ENCODE data around the gene CDKAL1.

CDKAL1 gene

DNA sequence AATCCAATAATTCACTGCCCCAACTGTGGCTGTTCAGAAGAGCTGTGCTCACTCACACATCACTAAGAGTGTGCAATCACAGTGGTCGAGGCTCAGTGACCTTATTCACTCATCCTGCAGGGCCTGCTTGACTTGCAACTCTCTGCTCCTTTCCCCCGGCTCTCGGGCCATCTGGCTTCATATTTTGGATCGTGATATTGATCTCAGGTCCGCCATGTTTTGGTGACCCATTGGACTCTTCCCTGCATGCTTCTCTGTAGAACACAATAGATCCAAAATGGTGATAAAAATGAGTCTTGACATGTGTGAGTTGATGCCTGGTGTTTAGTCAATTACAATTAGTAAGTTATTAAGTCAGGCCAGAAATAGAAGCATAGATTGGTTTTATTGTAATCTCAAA lies 745.4 kb downstream of the CDKAL1 start:
- DNase-seq, result no peak

DNA sequence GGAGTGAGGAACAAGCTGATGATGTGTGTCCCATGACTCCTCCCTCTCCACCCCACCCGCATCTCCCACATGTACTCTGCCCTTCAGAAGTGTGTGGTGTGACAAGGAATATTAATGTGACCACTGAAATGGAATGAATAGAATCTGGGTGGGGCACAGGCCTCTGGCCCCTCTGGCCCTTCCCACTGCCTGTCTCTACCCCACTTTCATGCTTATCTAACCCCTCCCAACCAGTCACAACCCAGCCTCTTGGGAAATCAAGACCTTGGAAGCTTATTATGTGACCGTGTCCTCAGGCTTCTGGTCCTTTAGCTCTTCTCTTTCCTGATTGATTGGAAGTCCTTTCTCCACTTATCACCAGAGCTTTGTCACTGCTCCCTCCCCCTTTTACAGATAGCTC lies 747.1 kb downstream of the CDKAL1 start:
- DNase-seq, result no peak
